GM12878 (cell line): Measurements from ENCODE around the gene BICD1. TPM values are rescaled to one million over a fixed set of nuclear protein-coding genes. Genes with fewer than 3 reads are reported as not detected.

Source experiments
- ATAC-seq: fragments of 200-7000 bp; cut with Tn5 transposase; 3 replicates; pipeline ENCODE4 v1.9.1; 2020; ENCODE audit warnings: mild to moderate bottlenecking, moderate library complexity
- BruUV-seq: library from RNA; stranded (reverse); fragments of 400-500 nt; replicated peaks from 2 replicates; lab custom pipeline; 2021; lab: Mats Ljungman, UMichigan
- CTCF ChIA-PET: fragments of 300-600 bp; sonication (Branson Sonifier 250); formaldehyde crosslinking; extraction: SDS; loops from one replicate; lab custom pipeline; 2021; ENCODE audit warnings: inconsistent platforms; lab: Yijun Ruan, JAX
- POLR2A ChIA-PET: fragments of 350-600 bp; formaldehyde crosslinking; extraction: SDS; loops from one replicate; lab custom pipeline; 2021; ENCODE audit warnings: inconsistent platforms; lab: Charles Lee
- RAD21 ChIA-PET: fragments of 300-600 bp; sonication (Branson Sonifier 250); formaldehyde crosslinking; loops from one replicate; lab custom pipeline; 2023; ENCODE audit warnings: antibody characterized with exemption; ENCODE audit not compliant: unreplicated experiment; lab: Charles Lee
- SMC1A ChIA-PET: fragments of 300-600 bp; sonication (Branson Sonifier 250); formaldehyde crosslinking; loops from one replicate; lab custom pipeline; 2023; ENCODE audit not compliant: unreplicated experiment, uncharacterized antibody; lab: Charles Lee
- DNase-seq: peaks from one replicate; pipeline ENCODE4 v3.0.0-alpha.2; 2011; ENCODE audit warnings: low read depth, low spot score
- FAIRE-seq: peaks from 3 replicates; lab custom pipeline; 2011; peaks lifted over from hg19 to GRCh38; lab: Jason Lieb, UNC
- H2AFZ ChIP-seq: 2 replicates; pipeline ENCODE4 v1.6.0; 2011; ENCODE audit warnings: low read depth, low read length, control low read depth; ENCODE audit not compliant: control insufficient read depth
- H3K27ac ChIP-seq: 2 replicates; pipeline ENCODE4 v1.5.1; 2011; ENCODE audit warnings: control low read depth; ENCODE audit not compliant: control insufficient read depth, insufficient read depth
- H3K27me3 ChIP-seq, 2 experiments: replicated peaks in 1 of 2; 2 replicates each; pipeline versions ENCODE4 v1.6.0 to v1.6.1; 2011; ENCODE audit warnings: low read length in 1 of 2; ENCODE audit not compliant: control insufficient read depth in 2 of 2, insufficient read depth in 2 of 2
- H3K36me3 ChIP-seq, 2 experiments: 2 replicates each; pipeline ENCODE4 v1.5.1; 2011; ENCODE audit warnings: low read length in 1 of 2; ENCODE audit not compliant: control insufficient read depth in 2 of 2, insufficient read depth in 2 of 2
- H3K4me1 ChIP-seq: 2 replicates; pipeline ENCODE4 v1.6.1; 2011; ENCODE audit warnings: mild to moderate bottlenecking, low read length, moderate library complexity, mixed read lengths; ENCODE audit not compliant: control insufficient read depth, insufficient read depth
- H3K4me2 ChIP-seq: 2 replicates; pipeline ENCODE4 v1.6.0; 2011; ENCODE audit warnings: control low read depth; ENCODE audit not compliant: control insufficient read depth, insufficient read depth
- H3K4me3 ChIP-seq: fragments of 200-600 bp; sonication (generic); 2 replicates; pipeline ENCODE4 v1.5.1; 2016
- H3K79me2 ChIP-seq: 2 replicates; pipeline ENCODE4 v1.6.0; 2011; ENCODE audit warnings: low read length; ENCODE audit not compliant: control insufficient read depth, insufficient read depth
- H3K9ac ChIP-seq: 2 replicates; pipeline ENCODE4 v1.8.0; 2011; ENCODE audit warnings: low read length, control low read depth, mixed read lengths; ENCODE audit not compliant: control insufficient read depth, insufficient read depth
- H3K9me3 ChIP-seq: replicated peaks from 3 replicates; pipeline ENCODE4 v1.5.1; 2011; ENCODE audit warnings: mild to moderate bottlenecking, low read length; ENCODE audit not compliant: control insufficient read depth, insufficient read depth
- H4K20me1 ChIP-seq: 2 replicates; pipeline ENCODE4 v1.6.0; 2011; ENCODE audit not compliant: control insufficient read depth, insufficient read depth
- BCLAF1 ChIP-seq: fragments of 450-650 bp; IDR thresholded peaks from 2 replicates; pipeline ENCODE4 v1.6.1; 2017; ENCODE audit warnings: antibody characterized with exemption, mild to moderate bottlenecking, moderate library complexity
- HDAC6 ChIP-seq: fragments of 200-600 bp; sonication (generic); IDR thresholded peaks from one replicate; pipeline ENCODE4 v1.8.0; 2017; ENCODE audit warnings: antibody characterized with exemption; ENCODE audit not compliant: unreplicated experiment
- JUNB ChIP-seq: IDR thresholded peaks from 2 replicates; pipeline ENCODE4 v1.6.1; 2016; ENCODE audit warnings: antibody characterized with exemption, mild to moderate bottlenecking
- NFYB ChIP-seq: IDR thresholded peaks from 2 replicates; pipeline ENCODE4 v1.6.1; 2011; ENCODE audit warnings: low read depth, mild to moderate bottlenecking, low read length, improper control_type of control experiment, moderate library complexity; ENCODE audit not compliant: insufficient read depth
- POLR2AphosphoS5 ChIP-seq: IDR thresholded peaks from 2 replicates; pipeline ENCODE4 v1.6.1; 2011; ENCODE audit warnings: mild to moderate bottlenecking, low read length, inconsistent platforms
- RELB ChIP-seq: fragments of 450-650 bp; IDR thresholded peaks from 2 replicates; pipeline ENCODE4 v1.6.1; 2017; ENCODE audit warnings: low read depth, mild to moderate bottlenecking, moderate library complexity
- RUNX3 ChIP-seq: IDR thresholded peaks from 2 replicates; pipeline ENCODE4 v1.6.1; 2012; ENCODE audit warnings: low read length, inconsistent platforms
- SMAD5 ChIP-seq: IDR thresholded peaks from 2 replicates; pipeline ENCODE4 v1.6.1; 2016; ENCODE audit warnings: antibody characterized with exemption, low read depth
- SMARCA5 ChIP-seq: fragments of 450-650 bp; IDR thresholded peaks from 2 replicates; pipeline ENCODE4 v1.6.1; 2017; ENCODE audit warnings: mild to moderate bottlenecking
- SMC3 ChIP-seq: IDR thresholded peaks from 2 replicates; pipeline ENCODE4 v1.6.1; 2011; ENCODE audit warnings: low read length, improper control_type of control experiment, borderline replicate concordance
- STAT3 ChIP-seq: IDR thresholded peaks from 2 replicates; pipeline ENCODE4 v1.6.1; 2011; ENCODE audit warnings: low read depth, low read length, improper control_type of control experiment
- ZBED1 ChIP-seq: IDR thresholded peaks from 2 replicates; pipeline ENCODE4 v1.6.1; 2016; ENCODE audit warnings: borderline replicate concordance
- WGBS: methylation state at CpG from one replicate; pipeline ENCODE4 v1.1.6; 2016; ENCODE audit warnings: low lambda C conversion rate; ENCODE audit not compliant: insufficient replicate concordance, insufficient coverage; ENCODE audit errors: missing lambda C conversion rate; 5-methylcytosine and 5-hydroxymethylcytosine counted together
- in situ Hi-C: fragments of 300-500 bp; cut with MboI; formaldehyde crosslinking; loops from 9 replicates; pipeline ENCODE4 v1.14.3; 2018; ENCODE audit warnings: mixed read lengths
- intact Hi-C: fragments of 100-400 bp; cut with micrococcal nuclease; formaldehyde crosslinking; loops from one replicate; pipeline ENCODE4 v1.14.2; 2022; ENCODE audit not compliant: unreplicated experiment
- polyA plus RNA-seq, 11 experiments: library from polyadenylated mRNA; depleted of rRNA in 4 of 11; unstranded in 6 of 11; stranded (reverse) in 5 of 11; fragments of >200 nt; fragmentation: Nextera tagmentation in 4 of 11; fragmentation: Illumina TruSeq in 1 of 11; extraction: Ambion mirVana in 4 of 11; extraction: Trizol in 1 of 11; gene quantifications; 1 replicate in 1 of 11; 2 replicates in 10 of 11; pipeline versions ENCODE4 v1.2.1 to v1.2.3, GENCODE V29; 2011 to 2016; ENCODE audit warnings: inconsistent platforms in 2 of 11, missing spikeins in 2 of 11, low read depth in 1 of 11
- total RNA-seq, 4 experiments: library from RNA; depleted of rRNA in 3 of 4; stranded (reverse); fragments of >200 nt in 3 of 4; fragmentation: Illumina TruSeq in 1 of 4; extraction: Trizol in 1 of 4; gene quantifications; 2 replicates each; pipeline versions ENCODE4 v1.2.1 to v1.2.3, GENCODE V29; 2013 to 2021
- TF ChIP-seq, protein P1 (sequence below): fragments of 450-650 bp; IDR thresholded peaks from 2 replicates; pipeline ENCODE4 v1.6.1; 2017; ENCODE audit warnings: mild to moderate bottlenecking, moderate library complexity

Gene BICD1
- total and polyA plus RNA-seq, 10 of the 15 experiments (the other 5 are each of a cell fraction or from before 2014, with no cell fraction given): 4.7 to 32.5 (median 14.4) TPM

- FAIRE-seq (no peak), DNase-seq (no peak), ATAC-seq (no peak)
- 95% methylated on average over 4 of the region's 4 CpGs for WGBS
- ChIA-PET POLR2A (no interaction called here), SMC1A (interaction anchor here (0.8 to 6.1 kb wide), 7 partner anchors 12 to 691 kb away, joined by 3 to 52 read pairs (median 5); partner anchors contain the start of gene YARS2), CTCF (interaction anchor here (1.0 to 4.5 kb wide), 6 partner anchors 12 to 692 kb away, joined by 3 to 39 read pairs (median 4); partner anchors contain the start of gene YARS2), RAD21 (interaction anchor here (0.7 to 3.5 kb wide), 4 partner anchors 42 to 411 kb away, joined by 4 to 18 read pairs (median 6); no protein-coding TSS in a partner anchor)
- Histone ChIP-seq H3K4me1 (peaks cover 2% of the 10 kb centered on the region; the same call in 1 of the 2 replicates), H3K9me3 (no peaks in the 10 kb centered on the region), H3K4me2 (no peak overlapping the region), H3K4me3 (no peak overlapping the region), H3K36me3 (no peaks in the 10 kb centered on the region), H3K79me2 (no peaks in the 10 kb centered on the region), H3K27me3 (no peaks in the 10 kb centered on the region), H3K27ac (no peak overlapping the region), H4K20me1 (no peaks in the 10 kb centered on the region), H3K9ac (no peak overlapping the region), H2AFZ (no peak overlapping the region)
- intact Hi-C loops: loop anchor here (5.0 to 10.0 kb wide), 3 partner anchors 74 to 659 kb away; no protein-coding TSS in a partner anchor
- BruUV-seq: no TSS peak
- TF ChIP-seq RELB (no peak), SMAD5 (no peak), BCLAF1 (no peak), HDAC6 (no peak), STAT3 (no peak), POLR2AphosphoS5 (no peak), NFYB (no peak), RUNX3 (no peak), SMARCA5 (no peak), ZBED1 (no peak), SMC3 (no peak), JUNB (no peak)
- TF ChIP-seq, protein P1, sequence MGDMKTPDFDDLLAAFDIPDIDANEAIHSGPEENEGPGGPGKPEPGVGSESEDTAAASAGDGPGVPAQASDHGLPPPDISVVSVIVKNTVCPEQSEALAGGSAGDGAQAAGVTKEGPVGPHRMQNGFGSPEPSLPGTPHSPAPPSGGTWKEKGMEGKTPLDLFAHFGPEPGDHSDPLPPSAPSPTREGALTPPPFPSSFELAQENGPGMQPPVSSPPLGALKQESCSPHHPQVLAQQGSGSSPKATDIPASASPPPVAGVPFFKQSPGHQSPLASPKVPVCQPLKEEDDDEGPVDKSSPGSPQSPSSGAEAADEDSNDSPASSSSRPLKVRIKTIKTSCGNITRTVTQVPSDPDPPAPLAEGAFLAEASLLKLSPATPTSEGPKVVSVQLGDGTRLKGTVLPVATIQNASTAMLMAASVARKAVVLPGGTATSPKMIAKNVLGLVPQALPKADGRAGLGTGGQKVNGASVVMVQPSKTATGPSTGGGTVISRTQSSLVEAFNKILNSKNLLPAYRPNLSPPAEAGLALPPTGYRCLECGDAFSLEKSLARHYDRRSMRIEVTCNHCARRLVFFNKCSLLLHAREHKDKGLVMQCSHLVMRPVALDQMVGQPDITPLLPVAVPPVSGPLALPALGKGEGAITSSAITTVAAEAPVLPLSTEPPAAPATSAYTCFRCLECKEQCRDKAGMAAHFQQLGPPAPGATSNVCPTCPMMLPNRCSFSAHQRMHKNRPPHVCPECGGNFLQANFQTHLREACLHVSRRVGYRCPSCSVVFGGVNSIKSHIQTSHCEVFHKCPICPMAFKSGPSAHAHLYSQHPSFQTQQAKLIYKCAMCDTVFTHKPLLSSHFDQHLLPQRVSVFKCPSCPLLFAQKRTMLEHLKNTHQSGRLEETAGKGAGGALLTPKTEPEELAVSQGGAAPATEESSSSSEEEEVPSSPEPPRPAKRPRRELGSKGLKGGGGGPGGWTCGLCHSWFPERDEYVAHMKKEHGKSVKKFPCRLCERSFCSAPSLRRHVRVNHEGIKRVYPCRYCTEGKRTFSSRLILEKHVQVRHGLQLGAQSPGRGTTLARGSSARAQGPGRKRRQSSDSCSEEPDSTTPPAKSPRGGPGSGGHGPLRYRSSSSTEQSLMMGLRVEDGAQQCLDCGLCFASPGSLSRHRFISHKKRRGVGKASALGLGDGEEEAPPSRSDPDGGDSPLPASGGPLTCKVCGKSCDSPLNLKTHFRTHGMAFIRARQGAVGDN: no peak
- in situ Hi-C loops: no loop called here
Observed at GRCh38 chr12:32063796-32064195, 42.9 kb upstream of the BICD1 start.
